ENCODE measurements around the gene INHBE. TPM values are rescaled to one million over a fixed set of nuclear protein-coding genes. Genes with fewer than 3 reads are reported as not detected.
A peak's percentile ranks its signal among the peaks of the same experiment; 100 is the strongest.

The INHBE gene
- total and polyA plus RNA-seq, 2 of the 8 experiments (the other 6 are each of a cell fraction or from before 2014, with no cell fraction given), result 10.2 to 18.8 TPM

GRCh38 chr12:57476162-57476992 is 21.3 kb downstream of the INHBE start (continued):
- no peak for TF ChIP-seq POLR2AphosphoS5 (IDR thresholded peaks at IDR 0.05; ENCODE audit: low read depth, low read length)
- no peak for TF ChIP-seq ATF2 (IDR thresholded peaks at IDR 0.05; ENCODE audit: low read length)
- no peak for TF ChIP-seq BCL11A (IDR thresholded peaks at IDR 0.05; ENCODE audit: low read depth in 2 of 2, low read length in 2 of 2)
- no peak for TF ChIP-seq POLR2A (IDR thresholded peaks at IDR 0.05; ENCODE audit: control extremely low read depth in 1 of 2, low read depth in 2 of 2, low read length in 2 of 2)
- TF ChIP-seq RBBP5 (IDR thresholded peaks at IDR 0.05; ENCODE audit: borderline replicate concordance, low read depth, low read length), result no peak
- no peak for TF ChIP-seq EP300 (IDR thresholded peaks at IDR 0.05; ENCODE audit: borderline replicate concordance in 1 of 2, low read depth in 2 of 2, low read length in 2 of 2)
- no peak for TF ChIP-seq CREB1 (IDR thresholded peaks at IDR 0.05)
- no peak for TF ChIP-seq HDAC2 (IDR thresholded peaks at IDR 0.05; ENCODE audit: borderline replicate concordance in 1 of 2, low read depth in 2 of 2, low read length in 2 of 2)
- TF ChIP-seq SIRT6 (IDR thresholded peaks at IDR 0.05; ENCODE audit: low read length), result no peak
- peak in 1 of 2 experiments; percentile 6; a peak in 1 of 4 replicates for TF ChIP-seq RAD21 (IDR thresholded peaks at IDR 0.05 in 1 of 2, conservative IDR thresholded peaks at IDR 0.05 in 1 of 2; ENCODE audit: low read depth in 2 of 2, low read length in 2 of 2)
- no peak for TF ChIP-seq GABPA (IDR thresholded peaks at IDR 0.05; ENCODE audit: borderline replicate concordance, insufficient read depth, low read length)
- TF ChIP-seq CBX5 (IDR thresholded peaks at IDR 0.05; ENCODE audit: low read depth, low read length), result no peak
- peak; percentile 67 to 84 (median 69) for TF ChIP-seq CTCF (IDR thresholded peaks at IDR 0.05; ENCODE audit: control extremely low read depth in 1 of 3, insufficient read depth in 1 of 3, low read depth in 1 of 3, low read length in 3 of 3)
- TF ChIP-seq, protein P1, sequence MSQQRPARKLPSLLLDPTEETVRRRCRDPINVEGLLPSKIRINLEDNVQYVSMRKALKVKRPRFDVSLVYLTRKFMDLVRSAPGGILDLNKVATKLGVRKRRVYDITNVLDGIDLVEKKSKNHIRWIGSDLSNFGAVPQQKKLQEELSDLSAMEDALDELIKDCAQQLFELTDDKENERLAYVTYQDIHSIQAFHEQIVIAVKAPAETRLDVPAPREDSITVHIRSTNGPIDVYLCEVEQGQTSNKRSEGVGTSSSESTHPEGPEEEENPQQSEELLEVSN (IDR thresholded peaks at IDR 0.05), result no peak
- no peak for TF ChIP-seq USF2 (IDR thresholded peaks at IDR 0.05; ENCODE audit: low read length)
- TF ChIP-seq SP1 (IDR thresholded peaks at IDR 0.05; ENCODE audit: low read depth, low read length), result no peak
